Peyer's patch (tissue), 4 donors: ENCODE data around the gene PRR18.

Source experiments
- POLR2A ChIP-seq, 2 donors: fragments of 450-650 bp; IDR thresholded peaks; one replicate each; pipeline ENCODE4 v1.5.1; 2017; ENCODE audit warnings: antibody characterized with exemption in 2 of 2, mild to moderate bottlenecking in 2 of 2, moderate library complexity in 2 of 2
- TF ChIP-seq, protein P1 (sequence below), 6 experiments: fragments of 450-650 bp in 4 of 6; fragments of 200-600 bp in 2 of 6; sonication (generic) in 1 of 6; IDR thresholded peaks; one replicate each; pipeline ENCODE4 v1.5.1; 2017 to 2019; ENCODE audit warnings: antibody characterized with exemption in 6 of 6, mild to moderate bottlenecking in 3 of 6, moderate library complexity in 1 of 6

DNA sequence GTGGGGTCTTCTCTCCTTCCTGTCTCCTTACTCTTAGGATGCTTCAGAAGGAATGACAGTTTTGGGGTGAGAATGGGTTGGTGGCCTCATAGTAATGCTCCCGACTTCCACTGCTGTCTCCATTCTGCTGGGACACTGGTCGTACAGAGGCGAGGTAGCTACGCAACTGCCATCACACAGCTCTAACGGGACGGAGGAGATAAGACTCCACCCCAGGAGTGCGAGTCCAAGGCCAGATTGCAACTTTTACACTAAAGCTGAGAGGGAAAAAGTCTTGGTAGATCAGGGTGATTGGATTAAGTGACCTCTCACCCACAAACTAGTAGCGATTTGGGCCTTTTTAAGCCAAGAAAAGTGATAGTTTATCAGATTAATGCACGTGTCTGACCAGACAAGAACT is 1.8 kb upstream of the PRR18 start:
- TF ChIP-seq, protein P1, sequence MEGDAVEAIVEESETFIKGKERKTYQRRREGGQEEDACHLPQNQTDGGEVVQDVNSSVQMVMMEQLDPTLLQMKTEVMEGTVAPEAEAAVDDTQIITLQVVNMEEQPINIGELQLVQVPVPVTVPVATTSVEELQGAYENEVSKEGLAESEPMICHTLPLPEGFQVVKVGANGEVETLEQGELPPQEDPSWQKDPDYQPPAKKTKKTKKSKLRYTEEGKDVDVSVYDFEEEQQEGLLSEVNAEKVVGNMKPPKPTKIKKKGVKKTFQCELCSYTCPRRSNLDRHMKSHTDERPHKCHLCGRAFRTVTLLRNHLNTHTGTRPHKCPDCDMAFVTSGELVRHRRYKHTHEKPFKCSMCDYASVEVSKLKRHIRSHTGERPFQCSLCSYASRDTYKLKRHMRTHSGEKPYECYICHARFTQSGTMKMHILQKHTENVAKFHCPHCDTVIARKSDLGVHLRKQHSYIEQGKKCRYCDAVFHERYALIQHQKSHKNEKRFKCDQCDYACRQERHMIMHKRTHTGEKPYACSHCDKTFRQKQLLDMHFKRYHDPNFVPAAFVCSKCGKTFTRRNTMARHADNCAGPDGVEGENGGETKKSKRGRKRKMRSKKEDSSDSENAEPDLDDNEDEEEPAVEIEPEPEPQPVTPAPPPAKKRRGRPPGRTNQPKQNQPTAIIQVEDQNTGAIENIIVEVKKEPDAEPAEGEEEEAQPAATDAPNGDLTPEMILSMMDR (IDR thresholded peaks at IDR 0.05): no peak
- TF ChIP-seq POLR2A (IDR thresholded peaks at IDR 0.05): no peak
